Measurements from ENCODE around the gene ARMCX1.

DNA sequence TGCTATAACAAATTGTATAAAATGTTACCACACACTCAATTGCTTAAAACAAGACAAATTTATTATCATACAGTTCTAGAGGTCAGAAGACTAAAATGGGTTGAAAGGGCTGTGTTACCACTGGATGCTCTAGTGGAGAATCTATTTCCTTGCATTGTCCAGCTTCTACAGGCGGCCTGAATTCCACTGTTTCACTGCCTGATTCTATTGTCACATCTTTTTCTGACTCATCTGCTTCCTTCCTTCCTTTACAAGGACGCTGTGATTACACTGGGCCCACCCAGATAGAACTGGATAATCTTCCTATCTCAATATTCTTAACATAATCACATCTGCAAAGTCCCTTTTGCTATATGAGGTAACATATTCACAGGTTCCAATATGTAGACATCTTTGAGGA, 19.4 kb upstream of the ARMCX1 start:
- TF ChIP-seq POLR2A (IDR thresholded peaks at IDR 0.05; ENCODE audit: low read depth, low read length) = no peak
- no peak for TF ChIP-seq POLR2AphosphoS5 (IDR thresholded peaks at IDR 0.05; ENCODE audit: low read depth, low read length)
